ENCODE measurements around the gene SEMA4C.

Gene SEMA4C

DNA sequence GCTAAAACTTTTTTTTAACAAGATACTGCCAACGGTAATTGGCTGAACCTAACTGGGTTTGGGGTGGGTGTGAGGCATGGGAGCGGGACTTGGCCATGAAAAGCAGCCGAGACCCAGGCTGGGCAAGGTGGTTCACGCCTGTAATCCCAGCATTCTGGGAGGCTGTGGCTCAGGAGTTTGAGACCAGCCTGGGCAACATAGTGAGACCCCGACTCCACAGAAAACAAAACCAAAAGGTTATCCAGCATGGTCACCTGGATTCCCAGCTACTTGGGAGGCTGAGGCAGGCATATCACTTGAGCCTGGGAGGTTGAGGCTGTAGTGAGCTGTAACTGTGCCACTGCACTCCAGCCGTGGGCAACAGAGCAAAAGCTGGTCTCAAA lies 11.0 kb upstream of the SEMA4C start:
- no peak for DNase-seq

DNA sequence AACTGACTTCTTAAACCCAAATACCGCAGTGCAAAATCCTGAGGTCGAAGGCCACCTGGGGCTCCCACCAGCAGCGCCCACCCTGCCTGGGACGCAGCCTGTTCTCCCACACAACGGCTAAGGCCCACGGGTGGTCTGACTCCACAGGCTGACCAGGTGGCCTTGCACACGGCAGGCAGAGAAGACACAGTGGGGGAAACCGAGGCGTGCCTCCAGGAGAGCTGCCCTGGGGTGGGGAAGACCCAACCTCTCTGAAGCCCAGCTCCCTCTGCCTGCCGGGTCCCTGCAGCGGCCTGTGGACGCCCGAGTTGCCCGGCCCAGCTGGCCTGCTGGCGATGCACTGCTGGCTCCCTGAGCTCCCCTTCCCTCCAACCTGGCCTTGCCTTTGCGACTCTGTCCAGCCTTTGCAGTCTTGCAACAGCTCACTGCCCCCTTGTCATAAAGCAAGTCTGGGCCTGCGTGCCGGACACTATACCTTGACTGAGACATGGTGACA lies 9.7 kb upstream of the SEMA4C start:
- no peak for DNase-seq

DNA sequence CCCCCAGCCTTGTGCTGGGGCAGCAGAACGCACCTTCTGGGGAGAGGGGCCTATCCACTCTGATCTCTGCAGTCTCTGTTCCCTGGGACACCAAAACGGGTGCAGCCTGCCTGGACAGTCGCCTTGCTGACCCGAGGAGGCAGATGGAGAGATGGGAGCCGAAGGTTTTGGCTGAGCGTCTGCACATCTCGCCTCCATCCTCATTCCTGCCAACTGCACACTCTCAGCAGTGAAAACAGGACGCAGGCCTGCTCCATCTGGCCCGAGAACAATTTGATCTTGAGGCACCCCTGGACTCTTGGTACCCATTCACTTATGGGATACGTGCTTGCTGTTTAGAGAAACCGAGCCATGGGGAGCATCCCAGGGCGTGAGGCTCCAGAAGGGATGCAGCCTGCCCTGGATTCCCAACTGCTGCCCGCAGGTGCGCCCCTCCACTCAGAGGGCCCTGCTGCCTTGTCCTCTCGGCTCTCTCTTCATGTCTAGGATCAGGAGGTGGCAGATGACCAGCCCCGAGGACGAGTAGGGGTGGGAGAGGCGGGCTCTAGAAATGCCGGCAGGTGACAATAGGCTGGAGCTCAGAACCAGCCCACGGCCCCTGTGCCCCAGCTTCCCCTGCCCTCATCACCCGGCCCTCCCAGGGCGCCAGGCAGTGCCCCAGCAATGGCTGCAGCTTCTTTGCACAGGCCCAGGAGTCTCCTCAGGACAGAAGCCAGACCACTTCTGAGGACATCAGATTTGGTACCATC lies 9.1 kb upstream of the SEMA4C start:
- DNase-seq = no peak

- no peak for DNase-seq
Observed at GRCh38 chr2:96878171-96878570, 8.3 kb upstream of the SEMA4C start.

GRCh38 chr2:96877631-96878092 lies 7.8 kb upstream of the SEMA4C start:
- DNase-seq = no peak

- DNase-seq = no peak
Observed at GRCh38 chr2:96877042-96877451, 7.2 kb upstream of the SEMA4C start.

DNA sequence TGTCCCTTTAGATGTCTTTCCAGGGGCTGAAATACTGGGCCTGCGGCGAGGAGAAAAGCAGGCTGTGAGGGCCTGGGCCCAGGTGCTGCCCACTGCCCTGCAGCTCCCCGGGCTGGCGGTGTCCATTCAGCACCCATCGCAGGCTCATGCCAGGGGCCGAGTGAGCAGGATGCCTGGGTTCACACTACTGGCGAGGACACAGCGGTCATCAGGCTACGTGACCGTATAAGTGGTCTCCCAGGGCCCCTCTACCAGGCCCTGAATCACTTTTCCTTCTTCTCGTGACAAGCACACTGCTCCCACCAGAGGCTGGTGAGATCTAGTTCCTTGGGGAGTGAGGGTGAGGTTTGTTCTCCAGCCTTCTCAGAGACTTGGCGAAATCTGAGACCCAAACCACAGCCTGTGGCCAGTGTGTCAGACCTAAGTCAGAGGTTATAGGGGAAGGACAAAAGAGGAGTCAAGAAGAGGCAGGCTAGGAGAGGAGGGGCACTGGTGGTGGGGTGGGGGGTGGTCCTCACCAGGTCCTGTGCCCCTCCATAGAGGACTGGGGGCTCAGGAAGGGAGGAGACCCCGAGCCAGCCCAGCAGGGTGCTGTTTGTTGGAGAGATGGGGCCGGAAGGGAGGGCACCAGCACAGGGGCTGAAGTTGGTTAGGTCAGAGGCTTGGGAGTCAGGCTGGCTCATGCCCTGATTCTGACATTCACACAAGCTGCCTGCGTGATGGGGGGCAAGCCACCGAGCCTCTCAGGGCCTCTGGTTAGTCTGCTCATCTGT lies 6.6 kb upstream of the SEMA4C start:
- DNase-seq = no peak

DNA sequence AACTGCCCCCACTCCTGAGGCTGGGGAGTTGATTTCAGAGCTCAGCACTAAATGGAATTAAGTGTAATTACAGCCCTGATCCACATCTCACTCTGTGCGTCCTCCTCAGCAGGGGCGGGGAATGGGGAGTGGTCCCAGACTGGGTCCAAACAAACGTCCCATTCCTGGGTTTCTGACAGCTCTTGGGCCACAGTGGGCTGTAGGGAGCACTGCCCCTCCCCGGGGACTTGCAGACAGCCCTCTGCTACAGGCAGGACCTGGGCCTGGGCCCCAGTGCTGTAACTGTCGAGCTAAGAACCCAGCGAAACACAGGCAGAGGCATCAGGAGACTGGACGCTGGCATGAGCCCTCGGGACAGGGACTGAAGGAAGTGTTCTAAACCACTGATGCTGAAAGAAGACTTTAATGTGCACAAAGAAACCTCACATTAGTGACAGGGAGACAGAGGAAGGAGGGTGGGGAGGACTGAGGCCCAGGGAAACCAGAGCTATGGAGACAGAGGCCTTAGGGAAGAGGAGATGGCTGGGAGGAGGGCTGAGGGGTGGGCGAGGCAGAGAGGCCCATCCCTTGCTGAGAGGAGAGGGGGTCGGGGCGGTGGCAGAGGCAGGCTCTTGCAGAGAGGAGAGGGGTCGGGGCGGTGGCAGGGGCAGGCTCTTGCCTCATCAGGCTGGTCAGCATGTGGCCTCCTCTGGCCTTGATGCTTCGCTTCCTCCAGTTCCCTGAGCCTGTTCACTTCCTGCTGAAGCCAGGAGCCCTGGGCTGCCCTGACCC lies 5.8 kb upstream of the SEMA4C start:
- DNase-seq = no peak

- peak; percentile 37 for DNase-seq
Observed at GRCh38 chr2:96874198-96874831, 4.4 kb upstream of the SEMA4C start.

GRCh38 chr2:96873651-96874096 lies 3.8 kb upstream of the SEMA4C start:
- DNase-seq = no peak

DNA sequence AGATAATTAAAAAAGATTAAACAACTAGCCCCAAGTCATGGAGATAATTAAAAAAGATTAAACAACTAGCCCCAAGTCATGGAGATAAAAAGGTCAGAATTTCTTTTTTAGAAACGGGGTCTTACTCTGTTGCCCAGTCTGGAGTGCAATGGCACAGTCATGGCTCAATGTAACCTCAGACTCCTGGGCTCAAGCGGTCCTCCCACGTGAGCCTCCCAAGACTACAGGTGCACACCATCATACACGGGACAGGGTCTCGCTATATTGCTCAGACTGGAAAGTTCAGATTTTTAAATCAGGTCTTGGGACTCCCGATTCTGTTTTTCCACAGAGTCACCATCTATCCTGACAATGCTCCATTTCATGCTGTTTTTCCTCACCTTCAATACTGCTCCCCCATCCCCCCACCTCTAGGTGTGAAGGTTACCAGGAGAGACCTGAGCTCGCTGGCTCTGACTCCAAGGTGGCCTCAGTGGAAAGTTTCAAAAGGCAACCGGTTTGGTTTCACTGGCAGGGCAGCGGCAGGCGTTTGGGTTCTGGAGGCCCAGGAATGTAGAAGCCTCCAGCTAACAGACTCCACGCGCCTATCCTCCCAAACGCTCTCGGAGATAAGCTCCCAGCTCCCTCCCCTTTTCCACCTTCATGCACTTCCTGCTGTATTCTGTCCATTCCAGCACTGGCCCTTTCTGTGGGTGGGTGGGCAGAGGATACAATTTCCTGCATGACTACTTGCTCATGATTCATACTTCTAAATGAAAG lies 2.9 kb upstream of the SEMA4C start:
- no peak for DNase-seq

GRCh38 chr2:96870626-96871255 lies 861 bp upstream of the SEMA4C start:
- peak; percentile 69 for DNase-seq

GRCh38 chr2:96869281-96869821 lies 529 bp downstream of the SEMA4C start:
- no peak for DNase-seq

DNA sequence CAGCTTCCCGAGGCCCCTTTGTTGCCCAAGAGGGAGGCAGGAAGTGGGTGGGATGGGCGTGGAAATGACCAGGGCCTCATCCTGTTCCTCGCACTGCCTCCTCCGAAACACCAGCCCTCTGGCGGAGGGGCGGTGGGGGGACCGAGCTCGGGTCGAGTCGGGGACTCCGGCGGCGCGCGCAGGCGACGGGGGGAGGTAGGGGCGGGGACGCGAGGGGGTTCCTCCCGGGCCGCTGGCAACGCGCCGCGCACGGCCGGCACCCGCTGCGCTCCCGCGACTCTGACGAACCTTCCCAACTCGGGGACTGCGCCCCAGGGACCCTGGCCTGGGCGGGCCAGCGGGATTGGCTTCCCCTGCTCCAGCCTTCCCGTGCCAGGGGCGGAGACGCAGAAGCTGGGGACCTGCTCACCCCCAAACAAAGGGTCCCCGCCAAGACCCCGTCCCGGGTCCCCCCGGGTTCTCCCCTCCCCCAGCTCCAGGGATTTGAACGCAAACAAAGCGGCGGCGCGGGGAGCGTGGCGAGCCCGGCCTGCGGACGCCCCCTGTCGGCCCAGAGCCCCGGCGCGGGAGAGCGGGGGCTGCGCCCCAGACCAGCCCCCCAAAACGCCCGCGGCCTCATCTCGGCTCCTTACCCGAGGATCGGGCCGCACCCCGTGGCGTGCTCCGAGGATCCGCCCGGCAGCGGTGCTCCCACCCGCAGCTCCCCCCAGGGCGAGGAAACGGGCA lies 1.2 kb downstream of the SEMA4C start:
- DNase-seq = peak; percentile 41

GRCh38 chr2:96867756-96868554 lies 1.9 kb downstream of the SEMA4C start:
- no peak for DNase-seq

GRCh38 chr2:96866986-96867755 lies 2.7 kb downstream of the SEMA4C start:
- no peak for DNase-seq

DNA sequence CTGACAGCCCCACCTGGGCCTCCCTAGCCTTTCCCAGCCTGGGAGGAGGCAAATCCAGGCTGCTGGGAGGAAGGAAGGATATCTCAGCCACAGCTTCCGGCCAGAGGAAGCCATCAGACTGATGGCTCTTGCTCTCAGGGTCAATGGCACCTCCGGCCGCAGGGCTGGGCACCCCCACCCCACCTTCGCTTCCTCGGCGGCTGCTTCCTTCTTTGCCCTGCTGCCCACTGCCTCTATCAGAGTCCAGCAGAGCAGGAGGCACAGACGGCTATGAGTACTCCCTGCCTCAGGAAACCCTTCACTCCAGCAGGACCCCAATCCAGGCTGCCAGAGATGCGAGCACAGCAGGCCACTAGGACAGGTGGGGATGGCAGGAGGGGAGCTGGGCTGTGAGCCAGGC lies 3.3 kb downstream of the SEMA4C start:
- no peak for DNase-seq

GRCh38 chr2:96866149-96866548 lies 3.7 kb downstream of the SEMA4C start:
- DNase-seq = no peak

- no peak for DNase-seq
Observed at GRCh38 chr2:96865654-96866053, 4.2 kb downstream of the SEMA4C start.
